GM19395 (cell line): ENCODE measurements around the gene MBP.

Experiments used
- ATAC-seq: cut with Tn5 transposase; IDR thresholded peaks from one replicate; pipeline ENCODE4 v1.9.1; 2021; ENCODE audit warnings: mild to moderate bottlenecking, moderate library complexity; ENCODE audit not compliant: unreplicated experiment

The MBP gene

GRCh38 chr18:77069931-77070330 is 62.7 kb downstream of the MBP start:
- no peak for ATAC-seq

GRCh38 chr18:77069482-77069881 is 63.1 kb downstream of the MBP start:
- ATAC-seq = no peak

- peak; percentile 42 for ATAC-seq
Observed at GRCh38 chr18:77068321-77069312, 64.0 kb downstream of the MBP start.

GRCh38 chr18:77067291-77068061 is 65.1 kb downstream of the MBP start:
- peak; percentile 48 for ATAC-seq

GRCh38 chr18:77066689-77067088 is 65.9 kb downstream of the MBP start:
- no peak for ATAC-seq

GRCh38 chr18:77066101-77066500 is 66.5 kb downstream of the MBP start:
- ATAC-seq = no peak

GRCh38 chr18:77065221-77065981 is 67.2 kb downstream of the MBP start:
- ATAC-seq = peak; percentile 31

- peak; percentile 47 for ATAC-seq
Observed at GRCh38 chr18:77063260-77063659, 69.3 kb downstream of the MBP start.

GRCh38 chr18:77062518-77063003 is 70.0 kb downstream of the MBP start:
- ATAC-seq = peak; percentile 64

- peak; percentile 53 for ATAC-seq
Observed at GRCh38 chr18:77061946-77062517, 70.6 kb downstream of the MBP start.

GRCh38 chr18:77061281-77061945 is 71.2 kb downstream of the MBP start:
- no peak for ATAC-seq

GRCh38 chr18:77060151-77060550 is 72.4 kb downstream of the MBP start:
- no peak for ATAC-seq

GRCh38 chr18:77059294-77059916 is 73.2 kb downstream of the MBP start:
- ATAC-seq = no peak

- ATAC-seq = no peak
Observed at GRCh38 chr18:77058290-77058835, 74.2 kb downstream of the MBP start.

GRCh38 chr18:77057006-77057395 is 75.6 kb downstream of the MBP start:
- ATAC-seq = no peak

GRCh38 chr18:77056344-77057005 is 76.1 kb downstream of the MBP start:
- ATAC-seq = no peak

GRCh38 chr18:77055429-77056300 is 76.9 kb downstream of the MBP start:
- ATAC-seq = no peak
